Activated naive CD8-positive, alpha-beta T cell (primary cell): ENCODE data around the gene CD164.

Experiments
- H3K27ac Mint-ChIP-seq: one replicate; pipeline ENCODE4 v1.8.0; 2021; ENCODE audit warnings: mixed read lengths
- H3K27me3 Mint-ChIP-seq: one replicate; pipeline ENCODE4 v1.8.0; 2021; ENCODE audit warnings: mixed read lengths
- H3K36me3 Mint-ChIP-seq: one replicate; pipeline ENCODE4 v1.8.0; 2021; ENCODE audit warnings: mixed read lengths
- H3K4me1 Mint-ChIP-seq: one replicate; pipeline ENCODE4 v1.8.0; 2021; ENCODE audit warnings: low read depth, mixed read lengths
- H3K4me3 Mint-ChIP-seq: one replicate; pipeline ENCODE4 v1.8.0; 2021; ENCODE audit warnings: mild to moderate bottlenecking, mixed read lengths
- H3K9me3 Mint-ChIP-seq: one replicate; pipeline ENCODE4 v1.8.0; 2021; ENCODE audit warnings: low read depth, mixed read lengths

The CD164 gene

GRCh38 chr6:109363753-109364152 lies 18.5 kb downstream of the CD164 start:
- Mint-ChIP-seq H3K36me3 (peaks cover 42% of the 10 kb centered on the region), H3K4me1 (peaks cover 33% of the 10 kb centered on the region)

GRCh38 chr6:109362102-109362884 lies 20.0 kb downstream of the CD164 start:
- H3K4me1 Mint-ChIP-seq, result peaks cover 32% of the 10 kb centered on the region
- no peak overlapping the region for H3K4me3 Mint-ChIP-seq
- H3K36me3 Mint-ChIP-seq, result peaks cover 52% of the 10 kb centered on the region
- H3K9me3 Mint-ChIP-seq, result no peaks in the 10 kb centered on the region
- no peak overlapping the region for H3K27ac Mint-ChIP-seq
- no peaks in the 10 kb centered on the region for H3K27me3 Mint-ChIP-seq

More at GRCh38 chr6:109363753-109364152, 18.5 kb downstream of the CD164 start:
- Mint-ChIP-seq H3K4me3 (no peak overlapping the region), H3K9me3 (no peaks in the 10 kb centered on the region), H3K27me3 (no peaks in the 10 kb centered on the region), H3K27ac (no peak overlapping the region)

DNA sequence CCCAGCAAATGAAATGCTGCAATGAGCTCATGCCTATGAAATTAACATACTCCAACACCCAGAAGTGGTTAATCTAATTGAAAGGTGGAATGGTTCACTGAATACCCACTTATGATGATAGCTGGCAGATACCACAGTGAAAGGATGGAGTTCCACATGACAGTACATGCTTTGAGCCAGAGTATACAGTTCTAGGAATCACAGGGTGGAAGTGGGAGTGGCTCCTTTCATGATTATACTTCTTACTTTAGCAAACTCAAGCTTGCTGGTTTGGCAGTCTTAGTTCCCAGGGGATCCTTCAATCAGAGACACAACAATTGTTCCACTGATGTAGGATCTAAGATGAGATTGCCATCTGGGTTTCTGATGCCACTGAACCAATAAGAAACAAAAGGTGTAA lies 21.5 kb downstream of the CD164 start:
- no peaks in the 10 kb centered on the region for H3K9me3 Mint-ChIP-seq
- no peaks in the 10 kb centered on the region for H3K27me3 Mint-ChIP-seq
- peaks cover 24% of the 10 kb centered on the region for H3K4me1 Mint-ChIP-seq
- peak overlapping the region; percentile 37 for H3K27ac Mint-ChIP-seq
- H3K4me3 Mint-ChIP-seq, result no peak overlapping the region
- H3K36me3 Mint-ChIP-seq, result peaks cover 61% of the 10 kb centered on the region

DNA sequence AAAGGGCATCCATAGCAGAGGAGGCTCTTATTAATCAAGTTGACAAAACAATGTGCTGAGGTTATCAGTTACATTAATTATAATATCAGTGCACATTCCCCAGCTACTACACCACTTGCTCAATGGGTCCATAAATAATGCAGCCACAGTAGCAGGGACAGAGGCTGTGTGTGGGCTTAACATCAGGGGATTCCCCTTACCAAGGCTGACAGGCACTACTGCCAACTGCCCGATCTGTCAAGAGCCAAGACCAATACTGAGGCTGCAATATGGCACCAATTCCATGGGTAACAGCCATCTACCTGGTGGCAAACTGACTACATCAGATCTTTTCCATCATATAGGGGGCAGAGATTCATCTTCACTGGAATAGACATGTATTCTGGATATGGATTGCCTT lies 22.0 kb downstream of the CD164 start:
- Mint-ChIP-seq H3K4me3 (no peak overlapping the region), H3K4me1 (peaks cover 24% of the 10 kb centered on the region), H3K27ac (peak overlapping the region; percentile 37), H3K27me3 (no peaks in the 10 kb centered on the region), H3K36me3 (peaks cover 64% of the 10 kb centered on the region), H3K9me3 (no peaks in the 10 kb centered on the region)

GRCh38 chr6:109359248-109359647 lies 23.0 kb downstream of the CD164 start:
- no peak overlapping the region for H3K27ac Mint-ChIP-seq
- peaks cover 19% of the 10 kb centered on the region for H3K4me1 Mint-ChIP-seq
- H3K4me3 Mint-ChIP-seq, result no peak overlapping the region
- H3K9me3 Mint-ChIP-seq, result no peaks in the 10 kb centered on the region
- H3K27me3 Mint-ChIP-seq, result no peaks in the 10 kb centered on the region
- H3K36me3 Mint-ChIP-seq, result peaks cover 62% of the 10 kb centered on the region

- Mint-ChIP-seq H3K36me3 (peaks cover 59% of the 10 kb centered on the region), H3K27me3 (no peaks in the 10 kb centered on the region), H3K9me3 (no peaks in the 10 kb centered on the region), H3K4me3 (no peak overlapping the region), H3K4me1 (peaks cover 12% of the 10 kb centered on the region), H3K27ac (no peak overlapping the region)
Observed at GRCh38 chr6:109358204-109358603, 24.1 kb downstream of the CD164 start.

DNA sequence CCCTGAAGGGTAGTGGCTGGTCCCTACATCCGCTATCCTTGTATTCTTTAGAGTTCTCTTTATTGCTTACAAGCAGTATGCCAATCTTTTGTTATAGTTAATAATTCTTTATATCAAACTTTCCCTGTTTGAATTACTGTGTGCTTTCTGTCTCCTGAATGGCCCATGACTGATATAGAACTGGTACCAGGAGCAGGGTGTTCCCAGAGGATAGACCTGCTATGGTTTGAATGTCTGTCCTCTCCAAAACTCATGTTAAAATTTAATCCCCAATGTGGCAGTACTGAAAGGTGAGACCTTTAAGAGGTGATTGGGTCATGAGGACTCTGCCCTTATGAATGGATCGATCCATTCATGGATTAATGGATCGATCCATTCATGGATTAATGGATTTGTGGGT lies 26.0 kb downstream of the CD164 start:
- Mint-ChIP-seq H3K36me3 (peaks cover 62% of the 10 kb centered on the region), H3K4me3 (no peak overlapping the region), H3K27me3 (no peaks in the 10 kb centered on the region), H3K27ac (no peak overlapping the region), H3K4me1 (peaks cover 12% of the 10 kb centered on the region), H3K9me3 (no peaks in the 10 kb centered on the region)

DNA sequence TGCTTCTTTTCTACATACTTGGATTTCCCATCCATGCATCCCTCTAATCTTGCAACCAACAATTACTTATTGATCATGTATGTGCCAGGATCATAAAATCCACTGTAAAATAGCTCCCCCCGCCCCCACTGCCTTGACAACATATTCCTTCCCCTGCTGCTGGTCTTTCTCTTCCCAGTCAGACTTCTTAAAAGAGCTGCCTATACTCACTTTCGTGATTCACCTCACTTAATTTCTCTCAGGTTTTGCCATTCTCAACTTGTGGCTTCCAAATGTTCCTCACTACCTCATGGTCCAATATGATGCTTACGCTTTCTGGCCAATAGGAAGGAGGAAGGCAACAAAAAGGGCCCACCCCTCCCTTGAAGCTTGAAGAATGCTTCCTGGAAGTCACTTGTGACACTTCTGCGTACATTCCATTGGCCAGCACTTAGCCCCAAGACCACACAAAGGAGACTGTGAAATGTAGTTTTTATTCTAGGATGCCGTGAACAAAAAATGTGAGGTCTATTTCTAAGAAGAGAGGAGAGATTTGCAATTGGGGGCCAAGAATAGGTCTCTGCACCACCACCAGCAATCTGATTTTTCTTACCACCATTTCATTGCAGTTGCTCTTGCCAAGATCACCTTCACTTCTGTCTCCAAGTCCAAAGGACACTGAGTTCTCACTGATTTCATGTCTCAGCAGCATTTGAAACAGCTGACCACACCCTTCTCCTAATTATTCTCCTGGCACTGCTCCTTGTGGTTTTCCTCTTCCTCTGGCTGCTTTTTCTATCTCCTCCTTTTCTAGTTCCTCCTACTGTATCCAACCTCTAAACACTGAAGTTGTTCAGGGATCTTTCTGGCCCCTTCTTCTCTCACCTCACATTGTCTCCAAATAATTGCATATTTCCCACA lies 30.8 kb downstream of the CD164 start:
- Mint-ChIP-seq H3K27ac (no peak overlapping the region), H3K36me3 (peaks cover 28% of the 10 kb centered on the region), H3K27me3 (no peaks in the 10 kb centered on the region), H3K4me1 (peaks cover 10% of the 10 kb centered on the region), H3K9me3 (no peaks in the 10 kb centered on the region), H3K4me3 (no peak overlapping the region)

DNA sequence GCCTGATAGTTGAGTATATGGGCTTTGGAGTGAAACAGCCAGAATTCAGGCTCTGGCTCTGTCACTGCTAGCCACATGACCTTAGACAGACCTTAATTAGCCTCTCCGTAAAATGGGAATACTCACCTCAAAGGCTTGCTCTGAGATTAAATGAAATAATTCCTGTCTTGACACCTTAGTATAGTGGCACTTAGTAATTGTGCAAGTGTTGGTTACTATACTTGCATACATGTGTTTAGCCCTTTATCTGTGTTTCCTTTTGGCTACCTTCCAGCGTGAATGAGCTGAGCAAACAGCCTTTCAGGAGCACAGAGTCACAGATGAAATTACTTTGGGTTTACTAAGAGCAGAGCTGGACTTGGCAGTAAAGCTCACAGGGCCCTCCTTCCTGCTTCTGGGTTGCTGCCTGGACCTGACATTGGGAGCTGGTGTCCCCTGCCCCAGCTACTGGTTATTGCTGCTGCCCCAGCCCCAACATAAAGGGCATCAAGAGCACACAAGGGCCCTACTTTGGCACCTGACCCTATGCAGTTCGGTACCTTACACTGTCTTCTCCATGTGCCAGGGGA lies 32.8 kb downstream of the CD164 start:
- H3K4me3 Mint-ChIP-seq, result no peak overlapping the region
- H3K4me1 Mint-ChIP-seq, result peaks cover 10% of the 10 kb centered on the region
- no peak overlapping the region for H3K27ac Mint-ChIP-seq
- no peaks in the 10 kb centered on the region for H3K27me3 Mint-ChIP-seq
- H3K36me3 Mint-ChIP-seq, result peaks cover 18% of the 10 kb centered on the region
- H3K9me3 Mint-ChIP-seq, result no peaks in the 10 kb centered on the region

- H3K27ac Mint-ChIP-seq, result no peak overlapping the region
- no peak overlapping the region for H3K4me3 Mint-ChIP-seq
- H3K4me1 Mint-ChIP-seq, result peaks cover 10% of the 10 kb centered on the region
- no peaks in the 10 kb centered on the region for H3K27me3 Mint-ChIP-seq
- no peaks in the 10 kb centered on the region for H3K9me3 Mint-ChIP-seq
- H3K36me3 Mint-ChIP-seq, result peaks cover 14% of the 10 kb centered on the region
Observed at GRCh38 chr6:109348226-109348625, 34.0 kb downstream of the CD164 start.

- Mint-ChIP-seq H3K9me3 (no peaks in the 10 kb centered on the region), H3K27me3 (no peaks in the 10 kb centered on the region), H3K4me1 (peaks cover 10% of the 10 kb centered on the region), H3K27ac (no peak overlapping the region), H3K4me3 (no peak overlapping the region), H3K36me3 (peaks cover 11% of the 10 kb centered on the region)
Observed at GRCh38 chr6:109347779-109348178, 34.5 kb downstream of the CD164 start.

- Mint-ChIP-seq H3K36me3 (peaks cover 2% of the 10 kb centered on the region), H3K4me3 (no peak overlapping the region), H3K4me1 (peaks cover 3% of the 10 kb centered on the region), H3K27me3 (no peaks in the 10 kb centered on the region), H3K27ac (no peak overlapping the region), H3K9me3 (no peaks in the 10 kb centered on the region)
Observed at GRCh38 chr6:109345986-109346385, 36.3 kb downstream of the CD164 start.

GRCh38 chr6:109344226-109344625 lies 38.0 kb downstream of the CD164 start:
- H3K4me1 Mint-ChIP-seq, result no peaks in the 10 kb centered on the region
- H3K4me3 Mint-ChIP-seq, result no peak overlapping the region
- no peaks in the 10 kb centered on the region for H3K36me3 Mint-ChIP-seq
- no peak overlapping the region for H3K27ac Mint-ChIP-seq
- no peaks in the 10 kb centered on the region for H3K9me3 Mint-ChIP-seq
- no peaks in the 10 kb centered on the region for H3K27me3 Mint-ChIP-seq

DNA sequence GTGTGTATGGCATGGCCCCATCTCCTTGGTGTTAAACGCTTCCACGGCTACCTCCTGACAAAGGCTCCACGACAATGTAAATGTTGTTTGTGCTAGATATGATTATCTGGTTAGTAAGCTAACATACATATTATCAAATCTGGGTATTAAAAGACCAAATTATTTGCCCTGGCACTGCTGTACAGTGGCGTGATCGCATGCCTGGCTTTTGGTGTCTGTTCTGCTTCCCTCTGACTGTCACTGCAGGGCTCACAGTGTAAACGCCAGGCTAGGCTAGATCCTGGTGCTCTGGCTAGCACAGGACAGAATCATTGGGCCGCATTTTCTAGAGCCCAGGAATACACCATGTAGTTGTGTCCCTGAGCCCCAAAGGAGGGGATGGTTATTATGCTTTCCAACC lies 38.7 kb downstream of the CD164 start:
- H3K4me3 Mint-ChIP-seq, result no peak overlapping the region
- no peaks in the 10 kb centered on the region for H3K27me3 Mint-ChIP-seq
- no peaks in the 10 kb centered on the region for H3K36me3 Mint-ChIP-seq
- H3K27ac Mint-ChIP-seq, result no peak overlapping the region
- H3K4me1 Mint-ChIP-seq, result no peaks in the 10 kb centered on the region
- H3K9me3 Mint-ChIP-seq, result no peaks in the 10 kb centered on the region

DNA sequence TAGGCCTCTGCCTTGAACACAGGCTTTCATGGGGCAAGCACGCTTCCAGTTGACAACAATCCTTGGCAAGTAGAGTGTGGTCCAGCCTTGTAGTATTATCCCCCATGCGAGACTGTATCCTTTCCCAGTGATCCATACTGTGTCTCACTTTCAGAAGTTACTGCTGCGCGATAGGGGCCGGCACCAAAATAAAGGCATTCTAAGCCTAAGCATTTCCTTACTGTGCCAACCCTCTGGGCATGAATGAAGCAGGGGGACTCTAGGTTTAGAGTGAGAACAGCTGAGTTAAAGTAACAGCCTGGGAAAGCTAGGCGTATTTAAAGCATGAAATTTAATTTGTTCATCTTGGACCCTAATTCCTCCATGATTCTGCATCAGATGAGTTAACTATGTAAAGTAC lies 39.4 kb downstream of the CD164 start:
- H3K4me3 Mint-ChIP-seq, result no peak overlapping the region
- H3K9me3 Mint-ChIP-seq, result no peaks in the 10 kb centered on the region
- no peaks in the 10 kb centered on the region for H3K27me3 Mint-ChIP-seq
- H3K36me3 Mint-ChIP-seq, result no peaks in the 10 kb centered on the region
- H3K27ac Mint-ChIP-seq, result no peak overlapping the region
- no peaks in the 10 kb centered on the region for H3K4me1 Mint-ChIP-seq
